HG02623 (cell line): ENCODE data around the gene CPN2.

Source experiments
- ATAC-seq: cut with Tn5 transposase; IDR thresholded peaks from one replicate; pipeline ENCODE4 v1.9.1; 2021; ENCODE audit warnings: moderate library complexity; ENCODE audit not compliant: unreplicated experiment

The CPN2 gene

DNA sequence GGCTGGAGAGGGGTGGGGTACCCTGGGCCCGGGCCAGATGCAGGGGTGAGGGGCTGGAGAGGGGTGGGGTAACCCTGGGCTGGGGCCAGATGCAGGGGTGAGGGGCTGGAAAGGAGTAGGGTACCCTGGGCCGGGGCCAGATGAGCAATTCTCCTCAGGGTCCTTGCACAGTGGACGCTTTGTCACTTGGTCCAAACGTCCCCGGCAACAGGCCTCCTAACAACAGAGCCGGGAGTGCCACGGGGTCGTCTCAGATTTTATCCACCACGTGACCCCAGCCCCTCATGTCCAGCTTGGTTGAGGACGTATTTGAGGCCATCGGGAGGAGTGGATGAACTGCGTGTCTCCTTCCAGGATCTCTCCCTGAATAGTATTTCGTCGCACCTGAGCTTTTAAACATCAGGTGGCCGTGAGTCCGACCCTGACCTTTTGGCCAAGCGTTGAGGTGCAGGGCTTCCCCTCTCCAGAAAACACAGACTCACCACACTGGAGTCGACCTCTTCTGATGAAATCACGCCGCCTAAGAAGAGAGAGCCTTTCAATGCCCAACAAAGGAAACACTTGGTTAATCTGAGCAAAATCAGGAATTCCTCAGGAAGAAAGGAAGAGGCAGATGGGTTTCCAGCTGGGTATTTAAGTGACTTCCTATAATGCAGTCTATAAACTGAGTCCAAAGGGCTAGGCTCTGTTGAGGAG is 31.2 kb upstream of the CPN2 start:
- ATAC-seq: no peak

DNA sequence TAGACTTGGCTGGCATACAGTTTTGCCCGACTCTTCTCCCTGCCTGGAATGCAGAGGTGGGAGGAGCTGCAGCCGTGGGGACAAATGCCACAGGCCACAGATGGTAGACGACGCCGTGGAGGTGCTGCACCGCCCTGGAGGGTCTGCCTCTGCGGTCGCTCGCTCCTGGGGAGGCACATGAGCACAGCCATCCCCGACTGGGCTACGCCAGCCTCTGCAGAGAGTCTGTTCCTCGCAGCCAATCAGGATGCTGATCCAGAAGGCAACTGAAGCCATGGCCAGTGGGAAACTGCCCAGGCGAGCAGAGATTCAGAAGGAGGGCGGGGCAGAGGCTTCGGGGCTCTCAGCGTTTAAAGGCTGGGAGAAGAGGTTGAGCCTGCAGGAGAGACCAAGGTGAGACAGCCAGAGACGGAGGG is 30.3 kb upstream of the CPN2 start:
- ATAC-seq: no peak

- no peak for ATAC-seq
Observed at GRCh38 chr3:194380326-194380725, 29.2 kb upstream of the CPN2 start.

DNA sequence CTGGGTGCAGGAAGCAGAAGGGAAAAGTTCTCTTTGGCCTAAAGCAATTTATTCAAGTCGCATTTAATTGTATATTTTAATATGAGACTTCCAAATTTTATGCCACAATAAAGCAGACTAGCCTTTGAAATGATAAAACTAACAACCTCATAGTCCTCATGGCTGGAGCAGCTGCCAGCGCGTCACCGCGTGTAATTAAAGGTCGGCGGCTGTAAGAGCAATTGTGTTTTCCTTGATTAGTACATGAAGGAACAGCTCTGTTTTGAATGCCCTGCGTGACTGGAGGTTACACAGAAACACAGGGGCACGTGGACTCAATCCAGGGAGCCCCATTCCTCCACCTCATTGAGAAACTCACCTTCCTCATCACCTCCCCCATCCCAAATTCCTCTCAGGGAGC is 28.5 kb upstream of the CPN2 start:
- ATAC-seq: no peak

DNA sequence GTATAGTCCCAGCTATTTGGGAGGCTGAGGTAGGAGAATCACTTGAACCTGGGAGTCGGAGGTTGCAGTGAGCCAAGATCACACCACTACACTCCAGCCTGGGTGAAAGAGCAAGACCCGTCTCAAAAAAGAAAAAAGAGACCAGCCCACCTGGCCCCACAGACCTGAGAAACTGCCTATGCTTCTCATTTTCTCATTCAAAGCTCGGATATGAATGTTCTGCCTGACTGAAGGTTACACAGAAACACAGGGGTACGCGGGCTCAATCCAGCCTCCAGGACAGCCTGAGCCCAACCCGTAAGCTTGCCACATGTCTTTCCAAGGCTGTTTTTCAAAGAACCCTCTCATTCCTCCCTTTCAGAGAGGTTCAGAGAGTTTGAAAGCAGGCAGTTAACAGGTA is 28.1 kb upstream of the CPN2 start:
- no peak for ATAC-seq

- ATAC-seq: no peak
Observed at GRCh38 chr3:194377708-194378107, 26.6 kb upstream of the CPN2 start.

DNA sequence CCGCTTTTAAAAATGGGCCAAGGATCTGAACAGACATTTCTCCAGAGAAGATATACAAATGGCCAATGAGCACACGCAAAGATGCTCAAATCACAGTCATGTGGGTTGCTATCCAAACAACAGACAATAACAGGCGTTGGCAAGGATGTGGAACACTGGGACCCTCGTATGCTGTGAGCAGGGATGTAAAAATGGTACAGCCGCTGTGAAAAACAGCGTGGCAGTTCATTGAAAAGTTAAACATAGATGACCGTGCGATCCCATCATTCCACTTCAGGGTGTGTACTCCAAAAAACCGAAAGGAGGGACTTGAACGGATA is 25.1 kb upstream of the CPN2 start:
- no peak for ATAC-seq

DNA sequence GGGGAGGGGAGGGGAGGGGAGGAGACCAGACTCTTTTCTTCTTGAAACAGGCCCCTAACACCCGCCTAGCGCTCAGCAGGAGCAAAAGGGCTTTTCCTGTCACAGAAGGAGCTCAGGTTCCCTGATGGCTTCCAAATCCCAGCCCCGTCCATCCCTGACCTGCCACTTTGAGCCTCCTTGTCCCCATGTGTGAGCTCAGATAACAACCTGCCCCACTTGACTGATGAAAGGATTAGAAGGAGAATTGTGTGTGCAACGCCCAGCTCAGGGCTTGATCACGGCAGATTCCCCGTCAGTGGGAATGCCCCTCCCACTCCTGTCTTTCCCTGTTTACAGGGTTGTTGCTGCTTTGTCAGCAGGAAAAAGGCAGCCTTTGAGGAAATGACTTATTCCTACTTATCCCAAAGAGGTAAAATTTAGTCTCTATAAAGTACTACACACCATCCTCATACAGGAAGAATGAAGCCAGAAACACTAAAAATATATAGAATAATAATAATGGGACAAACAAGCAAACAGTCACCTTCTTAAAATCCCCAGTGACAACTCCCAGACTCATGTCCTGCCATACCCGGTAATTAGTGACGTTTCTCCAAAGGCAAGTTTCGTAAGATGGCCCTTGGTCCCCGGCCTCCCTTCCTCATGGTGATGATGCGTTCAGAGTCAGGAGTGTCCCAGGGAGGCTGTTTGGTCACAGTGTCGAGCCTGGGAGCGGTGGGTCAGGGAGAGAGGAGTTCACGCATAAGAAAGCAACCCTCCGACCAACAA is 24.5 kb upstream of the CPN2 start:
- no peak for ATAC-seq

GRCh38 chr3:194374935-194375334 is 23.8 kb upstream of the CPN2 start:
- ATAC-seq: no peak

- no peak for ATAC-seq
Observed at GRCh38 chr3:194373899-194374298, 22.8 kb upstream of the CPN2 start.

DNA sequence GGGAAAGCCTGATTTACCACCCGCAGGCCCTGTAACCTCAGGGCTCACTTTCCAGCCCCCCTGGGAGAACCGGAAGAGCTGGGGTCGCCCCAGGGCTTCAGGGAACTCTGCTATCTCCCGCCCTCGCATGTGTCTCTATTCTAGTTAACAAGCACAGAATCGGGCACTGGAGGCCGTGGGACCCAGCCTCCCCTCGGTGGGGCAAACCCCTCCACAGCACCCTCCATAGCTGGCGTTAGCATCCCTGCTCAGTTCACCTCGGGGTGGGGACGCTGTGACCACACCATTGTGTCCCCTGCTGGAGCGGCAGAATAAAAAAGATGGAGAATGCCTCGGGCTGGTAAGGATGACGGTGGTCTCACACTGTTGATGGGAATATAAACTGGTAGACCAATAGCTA is 21.9 kb upstream of the CPN2 start:
- no peak for ATAC-seq

DNA sequence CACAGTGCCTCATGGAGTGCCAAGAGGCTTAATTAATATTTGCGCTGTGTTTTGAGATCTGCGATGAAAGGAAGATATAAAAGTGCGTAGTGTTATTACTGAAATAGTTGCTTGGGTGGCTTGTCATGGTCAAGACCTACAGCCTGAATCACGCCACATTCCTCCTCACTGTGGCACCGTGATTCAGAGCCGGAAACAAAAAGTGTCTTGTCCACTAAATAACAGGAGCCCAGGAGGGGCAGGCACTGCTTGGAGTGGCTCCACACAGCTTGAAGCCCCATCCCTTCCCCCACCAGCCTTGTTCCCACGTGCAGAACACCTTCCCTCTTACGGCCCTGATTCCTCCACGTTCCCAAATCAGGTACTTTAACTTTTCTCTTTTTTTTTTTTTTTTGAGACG is 19.6 kb upstream of the CPN2 start:
- no peak for ATAC-seq

DNA sequence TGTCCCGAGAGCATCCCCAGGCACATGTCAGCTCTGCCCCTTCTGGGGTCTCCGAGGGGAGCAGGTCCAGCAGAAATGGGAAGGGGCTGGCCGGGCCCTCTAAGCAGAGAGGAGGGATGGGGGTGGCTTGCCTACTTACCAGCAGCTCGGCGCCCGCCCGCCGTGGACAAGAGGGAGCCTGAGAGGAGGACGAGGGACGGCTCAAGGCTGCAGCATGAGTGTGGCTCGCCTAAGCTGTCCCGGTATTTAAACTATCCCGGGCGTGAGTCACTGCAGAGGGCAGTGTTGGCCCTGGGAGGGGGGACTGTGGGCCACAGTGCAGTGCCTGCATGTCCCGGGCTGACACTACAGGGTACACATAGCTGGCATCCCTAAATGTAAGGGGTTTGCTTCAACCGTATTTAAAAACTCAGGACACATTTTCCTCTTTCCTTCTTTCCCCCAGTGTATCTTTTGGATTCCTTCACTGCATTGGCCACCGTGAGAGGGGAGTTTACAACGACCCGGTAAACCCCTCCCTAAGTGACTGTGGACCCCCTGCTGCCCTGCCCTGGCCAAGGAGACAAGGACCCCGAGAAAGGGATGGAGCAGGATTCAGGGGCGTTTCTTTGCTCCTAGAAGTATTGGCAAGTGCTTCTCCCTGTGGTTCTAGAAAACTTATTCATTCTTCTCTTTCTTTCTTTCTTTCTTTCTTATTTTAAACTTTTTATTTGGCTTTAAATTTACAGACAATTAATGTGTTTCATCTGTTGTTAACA is 18.6 kb upstream of the CPN2 start, which contains the start of gene LRRC15:
Gene LRRC15 (minus strand): TSS at position 222 of the 758 bp plus-strand sequence. CDS start 8,700 bp downstream, outside the sequence.
- no peak for ATAC-seq

DNA sequence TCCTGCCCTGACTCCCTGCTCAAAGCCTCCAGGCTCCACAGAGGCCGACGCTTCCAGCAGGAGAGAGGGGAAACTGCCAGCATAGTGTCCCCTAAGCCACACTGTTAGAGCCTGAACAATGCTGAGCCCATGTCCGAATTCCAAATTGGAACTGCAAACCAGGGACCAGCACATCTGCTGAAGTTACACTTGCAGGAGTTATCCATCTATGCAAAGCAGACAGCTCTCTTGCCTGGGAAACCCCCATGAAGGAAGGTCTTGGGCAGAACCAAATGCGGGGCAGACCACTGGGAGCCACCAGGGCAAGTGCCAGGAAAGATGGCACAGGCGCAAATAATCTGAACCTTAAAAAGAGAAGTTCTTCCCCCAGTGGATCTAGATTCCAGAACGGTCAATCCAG is 17.8 kb upstream of the CPN2 start:
- ATAC-seq: no peak

- no peak for ATAC-seq
Observed at GRCh38 chr3:194367992-194368841, 17.1 kb upstream of the CPN2 start.

DNA sequence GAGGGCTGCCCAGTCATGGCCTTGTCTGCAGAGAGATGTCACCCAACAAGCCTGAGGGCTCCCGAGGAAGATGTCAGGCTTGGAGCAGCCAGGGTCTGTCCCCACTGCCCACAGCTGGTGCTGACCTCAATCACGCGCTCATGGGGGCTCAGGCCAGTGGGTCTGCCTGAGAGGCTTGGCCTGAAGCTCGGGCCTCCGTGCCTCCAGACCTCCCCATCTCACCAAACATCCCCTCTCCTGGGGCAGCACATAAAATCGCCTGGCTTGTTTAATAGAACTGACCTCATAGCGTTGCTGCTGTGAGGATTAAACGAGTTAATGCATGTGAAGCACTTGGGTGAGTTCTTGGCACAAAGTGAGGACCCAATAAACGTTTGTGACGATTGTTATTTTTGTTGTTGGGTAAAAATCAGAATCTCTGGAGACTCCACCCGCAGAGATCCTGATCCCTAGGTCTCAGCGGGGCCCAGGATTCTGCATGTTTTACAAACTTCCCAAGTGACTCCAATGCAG is 14.9 kb upstream of the CPN2 start:
- ATAC-seq: no peak

- no peak for ATAC-seq
Observed at GRCh38 chr3:194365526-194365925, 14.4 kb upstream of the CPN2 start.

GRCh38 chr3:194364652-194365434 is 13.7 kb upstream of the CPN2 start:
- no peak for ATAC-seq

DNA sequence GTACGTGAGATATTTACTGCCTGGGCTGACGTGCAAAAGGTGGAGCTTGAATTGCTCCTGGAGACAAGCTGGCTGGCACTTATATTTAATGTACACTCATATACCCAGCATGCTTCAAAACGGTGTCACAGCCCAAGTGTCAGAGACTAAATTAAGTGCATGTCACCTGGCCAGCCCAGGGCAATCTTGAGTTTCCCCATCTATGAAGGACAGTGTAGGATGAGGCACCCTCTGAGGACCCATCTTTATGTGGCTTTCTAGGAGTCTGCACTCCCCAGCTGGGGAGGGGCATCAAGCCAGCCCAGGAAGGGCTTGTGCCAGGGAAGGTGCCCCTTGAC is 13.2 kb upstream of the CPN2 start:
- ATAC-seq: no peak

- no peak for ATAC-seq
Observed at GRCh38 chr3:194360568-194360967, 9.4 kb upstream of the CPN2 start.
